HepG2 (cell line): ENCODE measurements around the gene AFG1L. TPM values are rescaled to one million over a fixed set of nuclear protein-coding genes. Genes with fewer than 3 reads are reported as not detected.

Experiments
- FOXK2 ChIP-seq: fragments of 450-650 bp; IDR thresholded peaks from 2 replicates; pipeline ENCODE4 v1.6.1; 2016
- KDM5A ChIP-seq: fragments of 200-600 bp; sonication (generic); IDR thresholded peaks from 2 replicates; pipeline ENCODE4 v1.7.0; 2018; ENCODE audit warnings: antibody characterized with exemption, mild to moderate bottlenecking, low read length, borderline replicate concordance
- NFYB ChIP-seq: sonication (generic); formaldehyde crosslinking; IDR thresholded peaks from 2 replicates; pipeline ENCODE4 v1.4.0; 2020; ENCODE audit warnings: missing genetic modification reagents
- NONO ChIP-seq, 2 experiments: fragments of 450-650 bp in 1 of 2; sonication (generic) in 1 of 2; formaldehyde crosslinking in 1 of 2; IDR thresholded peaks in 1 of 2; conservative IDR thresholded peaks in 1 of 2; 2 replicates each; pipeline versions ENCODE4 v1.6.1 to v1.8.0; 2017 to 2022; ENCODE audit warnings: mild to moderate bottlenecking in 1 of 2, missing genetic modification reagents in 1 of 2, moderate library complexity in 1 of 2
- NR2F2 ChIP-seq: IDR thresholded peaks from 2 replicates; pipeline ENCODE4 v1.6.1; 2012; ENCODE audit warnings: low read depth, inconsistent platforms, borderline replicate concordance
- RFX1 ChIP-seq: fragments of 450-650 bp; IDR thresholded peaks from 2 replicates; pipeline ENCODE4 v1.6.1; 2017
- ZNF446 ChIP-seq: sonication (generic); formaldehyde crosslinking; IDR thresholded peaks from 2 replicates; pipeline ENCODE4 v1.5.0; 2020; ENCODE audit warnings: mild to moderate bottlenecking, missing genetic modification reagents
- ZNF614 ChIP-seq: IDR thresholded peaks from 2 replicates; pipeline ENCODE4 v1.6.1; 2018; ENCODE audit warnings: missing biosample characterization, missing genetic modification reagents, inconsistent platforms, borderline replicate concordance
- polyA plus RNA-seq, 8 experiments: library from polyadenylated mRNA; depleted of rRNA in 3 of 8; stranded (reverse) in 7 of 8; unstranded in 1 of 8; fragments of >200 nt; fragmentation: Illumina TruSeq in 4 of 8; extraction: Trizol in 4 of 8; gene quantifications; 2 replicates each; pipeline versions ENCODE4 v1.2.1 to v1.2.3, GENCODE V29; 2011 to 2016; ENCODE audit warnings: low read depth in 4 of 8, missing spikeins in 1 of 8, mixed read lengths in 1 of 8; ENCODE audit not compliant: insufficient read depth in 1 of 8
- total RNA-seq, 5 experiments: library from RNA; depleted of rRNA; stranded (reverse); fragments of >200 nt; fragmentation: Illumina TruSeq; extraction: Trizol; gene quantifications; 2 replicates each; pipeline ENCODE4 v1.2.3, GENCODE V29; 2016; ENCODE audit warnings: low read depth in 1 of 5
- TF ChIP-seq, protein P1 (sequence below), 2 experiments: sonication (generic) in 1 of 2; formaldehyde crosslinking in 1 of 2; IDR thresholded peaks; 2 replicates each; pipeline versions ENCODE4 v1.6.1 to v1.9.0; 2014 to 2022; ENCODE audit warnings: antibody characterized with exemption in 1 of 2, borderline replicate concordance in 1 of 2, inconsistent platforms in 1 of 2, low read depth in 1 of 2, missing genetic modification reagents in 1 of 2
- TF ChIP-seq, protein P2 (sequence below): sonication (generic); formaldehyde crosslinking; IDR thresholded peaks from 2 replicates; pipeline ENCODE4 v1.4.0; 2020; ENCODE audit warnings: mild to moderate bottlenecking, missing genetic modification reagents
- TF ChIP-seq, protein P3 (sequence below): IDR thresholded peaks from 2 replicates; pipeline ENCODE4 v1.6.1; 2016; ENCODE audit warnings: mild to moderate bottlenecking
- TF ChIP-seq, protein P4 (sequence below), 2 experiments: sonication (generic) in 1 of 2; formaldehyde crosslinking in 1 of 2; IDR thresholded peaks; 2 replicates each; pipeline versions ENCODE4 v1.5.1 to v1.6.1; 2011 to 2020; ENCODE audit warnings: borderline replicate concordance in 1 of 2, low read depth in 1 of 2, low read length in 1 of 2, mild to moderate bottlenecking in 1 of 2, missing genetic modification reagents in 1 of 2, moderate library complexity in 1 of 2

The AFG1L gene
- total and polyA plus RNA-seq, 2 of the 13 experiments (the other 11 are each of a cell fraction or from before 2014, with no cell fraction given) = 3.1 to 14.0 TPM

DNA sequence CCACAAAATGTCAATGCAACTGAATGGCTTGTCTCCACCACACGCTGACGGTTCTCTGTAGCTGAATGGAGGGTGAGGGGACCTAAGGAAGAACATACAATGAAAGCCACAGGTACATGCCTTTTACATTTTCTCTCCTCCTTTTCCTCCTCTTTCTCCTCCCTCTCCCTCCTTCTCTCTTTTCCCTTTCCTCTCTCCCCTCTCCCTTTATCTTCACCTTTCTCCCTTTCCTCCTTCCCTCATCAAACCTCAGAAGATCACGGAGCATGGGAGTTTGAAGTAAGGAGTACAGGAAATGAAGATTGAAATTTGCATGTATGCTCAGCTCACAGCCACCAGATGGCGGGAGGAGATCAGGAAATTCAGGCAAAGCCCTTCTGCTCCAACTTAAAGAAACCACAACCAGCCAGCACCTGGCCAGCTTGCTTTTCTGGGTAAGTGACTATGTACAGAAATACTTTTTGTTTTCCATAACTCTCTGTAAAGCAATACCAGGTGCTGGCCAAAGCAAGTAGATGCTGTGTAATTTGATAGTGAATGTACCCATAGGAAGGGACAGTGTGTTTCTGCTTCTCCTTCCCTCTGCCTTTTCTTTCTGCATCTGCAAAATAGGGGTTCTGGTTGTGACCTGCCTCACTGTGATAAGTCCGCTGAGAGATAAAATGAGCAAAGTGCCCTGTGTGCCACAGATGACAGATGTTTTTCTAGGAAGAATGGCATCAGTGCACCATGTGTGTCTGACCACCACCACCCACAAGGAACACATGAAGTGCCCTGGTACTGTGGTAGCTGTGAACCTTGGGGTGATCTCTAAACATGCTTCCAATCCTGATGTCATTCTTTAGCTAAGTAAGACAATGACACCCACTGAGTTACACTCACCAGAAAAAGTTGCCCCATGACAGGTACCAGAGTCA, 247.2 kb downstream of the AFG1L start (continued):
- TF ChIP-seq, protein P1, sequence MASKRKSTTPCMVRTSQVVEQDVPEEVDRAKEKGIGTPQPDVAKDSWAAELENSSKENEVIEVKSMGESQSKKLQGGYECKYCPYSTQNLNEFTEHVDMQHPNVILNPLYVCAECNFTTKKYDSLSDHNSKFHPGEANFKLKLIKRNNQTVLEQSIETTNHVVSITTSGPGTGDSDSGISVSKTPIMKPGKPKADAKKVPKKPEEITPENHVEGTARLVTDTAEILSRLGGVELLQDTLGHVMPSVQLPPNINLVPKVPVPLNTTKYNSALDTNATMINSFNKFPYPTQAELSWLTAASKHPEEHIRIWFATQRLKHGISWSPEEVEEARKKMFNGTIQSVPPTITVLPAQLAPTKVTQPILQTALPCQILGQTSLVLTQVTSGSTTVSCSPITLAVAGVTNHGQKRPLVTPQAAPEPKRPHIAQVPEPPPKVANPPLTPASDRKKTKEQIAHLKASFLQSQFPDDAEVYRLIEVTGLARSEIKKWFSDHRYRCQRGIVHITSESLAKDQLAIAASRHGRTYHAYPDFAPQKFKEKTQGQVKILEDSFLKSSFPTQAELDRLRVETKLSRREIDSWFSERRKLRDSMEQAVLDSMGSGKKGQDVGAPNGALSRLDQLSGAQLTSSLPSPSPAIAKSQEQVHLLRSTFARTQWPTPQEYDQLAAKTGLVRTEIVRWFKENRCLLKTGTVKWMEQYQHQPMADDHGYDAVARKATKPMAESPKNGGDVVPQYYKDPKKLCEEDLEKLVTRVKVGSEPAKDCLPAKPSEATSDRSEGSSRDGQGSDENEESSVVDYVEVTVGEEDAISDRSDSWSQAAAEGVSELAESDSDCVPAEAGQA (IDR thresholded peaks at IDR 0.05; ENCODE audit: low read depth) = no peak
- TF ChIP-seq, protein P1 (CRISPR knock-in tag; IDR thresholded peaks at IDR 0.05; ENCODE audit: borderline replicate concordance) = no peak
- TF ChIP-seq NR2F2 (no peak), ZNF614 (CRISPR knock-in tag) (peak; percentile 73; the same call in 1 of the 2 replicates), RFX1 (no peak), NONO (IDR thresholded peaks at IDR 0.05) (no peak), NONO (CRISPR knock-in tag; conservative IDR thresholded peaks at IDR 0.05) (no peak), NFYB (CRISPR knock-in tag) (no peak), FOXK2 (0 out of 2 replicates have a peak, but pooled peaks have one; percentile 5), ZNF446 (CRISPR knock-in tag) (no peak), KDM5A (no peak)
- TF ChIP-seq, protein P2, sequence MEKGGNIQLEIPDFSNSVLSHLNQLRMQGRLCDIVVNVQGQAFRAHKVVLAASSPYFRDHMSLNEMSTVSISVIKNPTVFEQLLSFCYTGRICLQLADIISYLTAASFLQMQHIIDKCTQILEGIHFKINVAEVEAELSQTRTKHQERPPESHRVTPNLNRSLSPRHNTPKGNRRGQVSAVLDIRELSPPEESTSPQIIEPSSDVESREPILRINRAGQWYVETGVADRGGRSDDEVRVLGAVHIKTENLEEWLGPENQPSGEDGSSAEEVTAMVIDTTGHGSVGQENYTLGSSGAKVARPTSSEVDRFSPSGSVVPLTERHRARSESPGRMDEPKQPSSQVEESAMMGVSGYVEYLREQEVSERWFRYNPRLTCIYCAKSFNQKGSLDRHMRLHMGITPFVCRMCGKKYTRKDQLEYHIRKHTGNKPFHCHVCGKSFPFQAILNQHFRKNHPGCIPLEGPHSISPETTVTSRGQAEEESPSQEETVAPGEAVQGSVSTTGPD (CRISPR knock-in tag) = no peak
- TF ChIP-seq, protein P3, sequence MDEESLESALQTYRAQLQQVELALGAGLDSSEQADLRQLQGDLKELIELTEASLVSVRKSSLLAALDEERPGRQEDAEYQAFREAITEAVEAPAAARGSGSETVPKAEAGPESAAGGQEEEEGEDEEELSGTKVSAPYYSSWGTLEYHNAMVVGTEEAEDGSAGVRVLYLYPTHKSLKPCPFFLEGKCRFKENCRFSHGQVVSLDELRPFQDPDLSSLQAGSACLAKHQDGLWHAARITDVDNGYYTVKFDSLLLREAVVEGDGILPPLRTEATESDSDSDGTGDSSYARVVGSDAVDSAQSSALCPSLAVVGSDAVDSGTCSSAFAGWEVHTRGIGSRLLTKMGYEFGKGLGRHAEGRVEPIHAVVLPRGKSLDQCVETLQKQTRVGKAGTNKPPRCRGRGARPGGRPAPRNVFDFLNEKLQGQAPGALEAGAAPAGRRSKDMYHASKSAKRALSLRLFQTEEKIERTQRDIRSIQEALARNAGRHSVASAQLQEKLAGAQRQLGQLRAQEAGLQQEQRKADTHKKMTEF (CRISPR knock-in tag) = 0 out of 2 replicates have a peak, but pooled peaks have one; percentile 24
- TF ChIP-seq, protein P4, sequence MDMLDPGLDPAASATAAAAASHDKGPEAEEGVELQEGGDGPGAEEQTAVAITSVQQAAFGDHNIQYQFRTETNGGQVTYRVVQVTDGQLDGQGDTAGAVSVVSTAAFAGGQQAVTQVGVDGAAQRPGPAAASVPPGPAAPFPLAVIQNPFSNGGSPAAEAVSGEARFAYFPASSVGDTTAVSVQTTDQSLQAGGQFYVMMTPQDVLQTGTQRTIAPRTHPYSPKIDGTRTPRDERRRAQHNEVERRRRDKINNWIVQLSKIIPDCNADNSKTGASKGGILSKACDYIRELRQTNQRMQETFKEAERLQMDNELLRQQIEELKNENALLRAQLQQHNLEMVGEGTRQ (IDR thresholded peaks at IDR 0.05; ENCODE audit: low read depth, low read length) = no peak
- TF ChIP-seq, protein P4 (CRISPR knock-in tag; IDR thresholded peaks at IDR 0.05; ENCODE audit: borderline replicate concordance) = no peak
